ENCODE results near the gene KLF11. TPM values are rescaled to one million over a fixed set of nuclear protein-coding genes. Genes with fewer than 3 reads are reported as not detected.
"Not testable (repeated sequence)": the region's sequence is repeated elsewhere in the genome, so short reads cannot be mapped to it uniquely, and the experiment has no call there.

Gene KLF11
- total and polyA plus RNA-seq, 2 experiments from 2014 or later = 4.8 to 6.6 TPM

- TF ChIP-seq EZH2 (IDR thresholded peaks at IDR 0.05; ENCODE audit: insufficient read depth, poor library complexity, severe bottlenecking) (no peak), EZH2phosphoT487 (IDR thresholded peaks at IDR 0.05; ENCODE audit: insufficient read depth, low read depth) (no peak)
- 25 to 36% methylated on average over 7 of the region's 7 CpGs for WGBS, 2 experiments (ENCODE audit: low coverage in 1 of 2, low lambda C conversion rate in 2 of 2, missing lambda C conversion rate in 2 of 2)
- no peak for DNase-seq
- Histone ChIP-seq H3K4me2 (ENCODE audit: unreplicated experiment) (no peak overlapping the region), H3K9ac (no peak overlapping the region), H3K9me2 (ENCODE audit: insufficient read depth) (no peaks in the 10 kb centered on the region), H3F3A (ENCODE audit: insufficient read depth) (no peaks in the 10 kb centered on the region), H3K9me3 (ENCODE audit: low read depth) (no peaks in the 10 kb centered on the region), H4K20me1 (ENCODE audit: insufficient read depth) (no peaks in the 10 kb centered on the region), H3K4me1 (ENCODE audit: insufficient read depth) (no peaks in the 10 kb centered on the region; the same call in 1 of the 2 replicates), H3K36me3 (ENCODE audit: low read depth) (no peaks in the 10 kb centered on the region), H3K27me3 (replicated peaks; ENCODE audit: insufficient read depth) (no peaks in the 10 kb centered on the region), H3K79me2 (ENCODE audit: insufficient read depth) (no peaks in the 10 kb centered on the region), H3K4me3 (no peak overlapping the region), H2AFZ (peak overlapping the region; percentile 50; the same call in 1 of the 2 replicates), H3K27ac (no peak overlapping the region)
- in situ Hi-C loops (cut with MboI) = no loop called here
Observed at GRCh38 chr2:10029875-10030223, 13.5 kb upstream of the KLF11 start.

- H3K4me2 ChIP-seq (ENCODE audit: unreplicated experiment) = no peak overlapping the region
- H3K79me2 ChIP-seq (ENCODE audit: insufficient read depth) = no peaks in the 10 kb centered on the region
- TF ChIP-seq EZH2phosphoT487 (IDR thresholded peaks at IDR 0.05; ENCODE audit: insufficient read depth, low read depth) = no peak
- TF ChIP-seq EZH2 (IDR thresholded peaks at IDR 0.05; ENCODE audit: insufficient read depth, poor library complexity, severe bottlenecking) = no peak
- no peaks in the 10 kb centered on the region for H3K36me3 ChIP-seq (ENCODE audit: low read depth)
- 20 to 21% methylated on average over 9 of the region's 9 CpGs for WGBS, 2 experiments (ENCODE audit: low coverage in 1 of 2, low lambda C conversion rate in 2 of 2, missing lambda C conversion rate in 2 of 2)
- H3K9ac ChIP-seq = no peak overlapping the region
- H3K4me3 ChIP-seq = no peak overlapping the region
- no peaks in the 10 kb centered on the region for H3K9me2 ChIP-seq (ENCODE audit: insufficient read depth)
- in situ Hi-C loops (cut with MboI) = no loop called here
- H4K20me1 ChIP-seq (ENCODE audit: insufficient read depth) = no peaks in the 10 kb centered on the region
- no peak overlapping the region for H3K27ac ChIP-seq
- peak overlapping the region; percentile 50; the same call in 1 of the 2 replicates for H2AFZ ChIP-seq
- H3K4me1 ChIP-seq (ENCODE audit: insufficient read depth) = no peaks in the 10 kb centered on the region; the same call in 1 of the 2 replicates
- no peaks in the 10 kb centered on the region for H3K9me3 ChIP-seq (ENCODE audit: low read depth)
- DNase-seq = peak; percentile 52
- no peaks in the 10 kb centered on the region for H3K27me3 ChIP-seq (replicated peaks; ENCODE audit: insufficient read depth)
- H3F3A ChIP-seq (ENCODE audit: insufficient read depth) = no peaks in the 10 kb centered on the region
Observed at GRCh38 chr2:10030311-10030736, 13.0 kb upstream of the KLF11 start.

GRCh38 chr2:10030798-10031197, 12.6 kb upstream of the KLF11 start:
- peak overlapping the region; percentile 50; the same call in 1 of the 2 replicates for H2AFZ ChIP-seq

GRCh38 chr2:10031886-10032745, 11.2 kb upstream of the KLF11 start:
- 79 to 80% methylated on average over 20 of the region's 20 CpGs for WGBS, 2 experiments (ENCODE audit: low coverage in 1 of 2, low lambda C conversion rate in 2 of 2, missing lambda C conversion rate in 2 of 2)
- no peak overlapping the region for H2AFZ ChIP-seq
- TF ChIP-seq EZH2phosphoT487 (IDR thresholded peaks at IDR 0.05; ENCODE audit: insufficient read depth, low read depth) (no peak), EZH2 (IDR thresholded peaks at IDR 0.05; ENCODE audit: insufficient read depth, poor library complexity, severe bottlenecking) (no peak)

More at GRCh38 chr2:10030798-10031197, 12.6 kb upstream of the KLF11 start:
- H3K27me3 ChIP-seq (replicated peaks; ENCODE audit: insufficient read depth); H3K4me3 ChIP-seq; H3K9ac ChIP-seq; DNase-seq; H3K4me2 ChIP-seq (ENCODE audit: unreplicated experiment); H3K4me1 ChIP-seq (ENCODE audit: insufficient read depth); H4K20me1 ChIP-seq (ENCODE audit: insufficient read depth); in situ Hi-C loops (cut with MboI); H3K27ac ChIP-seq; H3K36me3 ChIP-seq (ENCODE audit: low read depth); H3K9me2 ChIP-seq (ENCODE audit: insufficient read depth); H3K9me3 ChIP-seq (ENCODE audit: low read depth); H3K79me2 ChIP-seq (ENCODE audit: insufficient read depth); H3F3A ChIP-seq (ENCODE audit: insufficient read depth): not testable (repeated sequence)
- WGBS, 2 experiments (ENCODE audit: low coverage in 1 of 2, low lambda C conversion rate in 2 of 2, missing lambda C conversion rate in 2 of 2) = 75 to 78% methylated on average over 8 of the region's 8 CpGs

More at GRCh38 chr2:10031886-10032745, 11.2 kb upstream of the KLF11 start:
- no peaks in the 10 kb centered on the region for H3K9me2 ChIP-seq (ENCODE audit: insufficient read depth)
- H3K4me3 ChIP-seq = no peak overlapping the region
- H3K4me2 ChIP-seq (ENCODE audit: unreplicated experiment) = no peak overlapping the region
- no peaks in the 10 kb centered on the region for H3K36me3 ChIP-seq (ENCODE audit: low read depth)
- no peak overlapping the region for H3K27ac ChIP-seq
- no peaks in the 10 kb centered on the region for H4K20me1 ChIP-seq (ENCODE audit: insufficient read depth)
- no peak overlapping the region for H3K9ac ChIP-seq
- peaks cover 15% of the 10 kb centered on the region for H3K4me1 ChIP-seq (ENCODE audit: insufficient read depth)
- no peaks in the 10 kb centered on the region for H3K27me3 ChIP-seq (replicated peaks; ENCODE audit: insufficient read depth)
- H3K79me2 ChIP-seq (ENCODE audit: insufficient read depth) = no peaks in the 10 kb centered on the region
- DNase-seq = no peak
- H3F3A ChIP-seq (ENCODE audit: insufficient read depth) = peaks cover 6% of the 10 kb centered on the region; the same call in 1 of the 2 replicates
- in situ Hi-C loops (cut with MboI) = no loop called here
- no peaks in the 10 kb centered on the region for H3K9me3 ChIP-seq (ENCODE audit: low read depth)

Measured in GM23248 (cell line).